HTERT RPE-1 (cell line): ENCODE measurements around the gene ASIC5.
"Not testable (repeated sequence)": the region's sequence is repeated elsewhere in the genome, so short reads cannot be mapped to it uniquely, and the experiment has no call there.

Experiments
- in situ Hi-C: fragments of 300-500 bp; cut with MboI; formaldehyde crosslinking; loops from 4 replicates; pipeline ENCODE4 v1.14.3; 2020; ENCODE audit warnings: low sequenced_read_pairs

The ASIC5 gene

GRCh38 chr4:155802190-155802959 is 63.7 kb downstream of the ASIC5 start:
- in situ Hi-C loops = no loop called here

DNA sequence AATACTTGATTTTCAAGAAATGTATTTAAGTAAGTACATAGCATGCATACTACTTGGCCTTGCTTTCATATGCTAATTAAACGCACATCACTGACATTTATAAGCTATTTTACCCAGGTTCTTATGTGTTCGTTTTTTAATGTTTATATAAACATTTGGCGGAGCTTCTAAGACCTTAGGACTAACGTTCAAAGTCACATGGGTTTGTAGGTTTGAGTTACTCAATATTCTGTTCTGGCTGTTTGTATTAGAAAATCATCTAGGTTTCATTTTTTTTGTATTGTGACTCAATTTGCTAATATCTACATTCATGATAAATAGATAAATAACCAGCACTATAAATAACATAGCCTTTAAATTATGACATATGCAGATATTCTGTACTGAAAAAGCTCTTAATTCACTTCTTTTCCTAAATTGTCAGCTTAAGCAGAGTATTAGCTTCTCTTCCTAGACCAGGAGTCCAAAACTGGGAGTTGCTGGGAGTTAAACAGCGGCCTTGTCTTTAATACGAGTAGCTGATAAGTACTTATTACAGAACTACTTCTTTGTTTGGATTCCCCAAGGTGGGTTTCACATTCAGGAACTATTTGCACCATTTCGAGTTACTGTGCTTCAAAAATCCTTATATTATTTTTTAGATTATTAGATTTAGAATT is 65.3 kb downstream of the ASIC5 start:
- in situ Hi-C loops = no loop called here

DNA sequence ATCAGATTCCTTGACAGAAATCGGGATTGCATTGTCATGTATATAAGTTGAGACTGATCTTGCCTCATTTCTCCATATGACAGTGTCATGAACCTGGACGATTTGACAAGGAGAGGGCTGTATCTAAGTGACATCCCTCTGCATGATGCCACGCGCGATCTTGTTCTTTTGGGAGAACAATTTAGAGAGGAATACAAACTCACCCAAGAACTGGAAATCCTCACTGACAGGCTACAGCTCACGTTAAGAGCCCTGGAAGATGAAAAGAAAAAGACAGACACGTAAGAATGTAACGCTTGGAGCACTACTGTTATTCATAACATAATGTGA is 66.3 kb downstream of the ASIC5 start:
- in situ Hi-C loops = no loop called here

GRCh38 chr4:155799116-155799793 is 66.8 kb downstream of the ASIC5 start:
- in situ Hi-C loops = no loop called here

- in situ Hi-C loops = not testable (repeated sequence)
Observed at GRCh38 chr4:155797581-155797980, 68.5 kb downstream of the ASIC5 start.

- in situ Hi-C loops = no loop called here
Observed at GRCh38 chr4:155795991-155796390, 70.1 kb downstream of the ASIC5 start.

DNA sequence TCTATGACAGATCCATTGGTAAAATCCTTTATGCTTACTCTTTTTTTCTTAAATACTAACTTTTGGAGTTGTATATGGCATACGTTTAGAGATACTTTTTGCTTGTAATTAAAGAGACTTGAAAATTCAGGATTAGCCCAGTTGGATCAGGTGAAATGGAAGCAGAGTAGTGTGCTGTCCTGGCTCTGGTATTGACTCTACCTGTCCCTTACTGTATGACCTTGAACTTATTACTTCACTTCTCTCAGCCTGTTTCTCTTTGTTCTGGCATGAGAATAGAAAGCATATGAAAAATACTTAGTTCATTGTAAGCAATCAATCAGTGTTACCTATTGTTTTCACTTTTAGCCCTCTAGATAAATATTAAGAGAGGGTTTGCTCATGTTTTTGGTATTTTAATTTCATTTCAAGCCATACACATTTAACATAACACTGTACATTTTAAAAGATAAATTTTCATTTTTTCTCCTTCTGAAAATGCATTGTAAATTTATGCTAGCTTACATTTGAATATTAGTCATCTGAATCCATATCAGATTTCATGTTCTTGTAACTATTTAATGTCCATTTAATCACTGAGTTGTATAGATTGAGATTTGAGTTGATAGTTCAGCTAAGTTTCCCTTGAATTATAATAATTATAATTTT is 71.4 kb downstream of the ASIC5 start:
- in situ Hi-C loops = no loop called here

- in situ Hi-C loops = no loop called here
Observed at GRCh38 chr4:155789982-155790381, 76.1 kb downstream of the ASIC5 start.

DNA sequence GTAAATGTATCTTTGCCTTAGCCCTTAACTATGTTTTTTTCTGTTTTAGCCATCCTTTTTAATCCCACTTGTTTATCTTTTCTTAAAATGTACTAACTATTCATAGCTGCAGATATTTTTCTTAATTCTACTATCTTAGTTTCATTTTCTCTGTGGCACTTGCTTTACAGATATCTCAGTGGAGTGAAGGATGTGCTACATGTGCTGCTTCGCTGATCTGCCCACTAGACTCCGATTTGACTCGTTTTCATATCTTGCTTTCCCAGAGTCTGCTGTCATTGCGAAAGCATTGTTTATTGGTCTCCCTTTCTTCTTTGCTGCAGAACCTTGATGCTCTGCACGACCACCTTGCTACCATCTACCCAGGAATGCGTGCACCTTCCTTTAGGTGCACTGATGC is 76.7 kb downstream of the ASIC5 start:
- in situ Hi-C loops = no loop called here

DNA sequence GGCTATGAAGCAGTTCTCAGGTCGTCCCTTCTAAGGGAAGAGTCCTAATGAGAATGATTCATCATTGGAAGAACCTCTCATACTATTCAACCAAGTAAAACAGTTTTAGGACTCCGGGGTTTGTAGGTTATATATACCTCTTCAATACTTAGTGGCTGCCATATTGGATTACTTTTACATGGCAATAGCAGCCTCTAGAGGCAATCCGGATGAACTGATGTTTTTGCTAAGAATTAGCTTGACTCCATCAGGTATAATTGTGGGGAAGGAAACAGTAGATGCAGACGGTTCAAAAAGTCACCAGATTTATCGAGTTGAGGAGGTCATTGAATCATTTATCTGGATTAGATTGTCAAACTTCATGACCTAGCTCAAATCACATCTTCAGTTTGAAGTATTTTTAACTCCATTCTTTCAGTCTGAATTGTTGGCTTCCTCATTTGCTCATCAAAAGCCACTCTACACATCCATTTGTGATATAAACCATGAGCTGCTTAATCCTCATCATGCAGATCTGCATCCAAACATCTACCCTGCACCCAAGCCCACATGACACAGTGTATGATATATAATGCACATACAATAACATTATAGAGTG is 78.9 kb downstream of the ASIC5 start:
- in situ Hi-C loops = no loop called here

DNA sequence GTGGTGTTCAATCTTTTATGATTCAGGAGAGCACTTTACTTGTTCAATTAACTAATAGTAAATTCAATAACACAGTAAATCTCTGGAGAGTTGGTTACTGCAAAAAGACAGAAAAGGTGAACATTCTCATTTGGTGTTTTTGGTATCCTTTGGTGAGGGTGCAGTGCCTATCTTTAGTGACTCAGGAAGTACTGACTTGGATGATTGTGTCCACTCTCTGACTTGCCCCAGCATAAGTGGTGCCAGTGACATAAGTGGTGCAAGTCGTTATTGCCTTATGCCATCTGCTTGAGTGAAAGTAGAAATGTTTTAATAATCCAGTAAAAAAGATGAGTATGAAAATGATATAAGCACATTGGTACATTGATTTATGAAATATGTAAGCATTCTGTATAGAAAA is 80.2 kb downstream of the ASIC5 start:
- in situ Hi-C loops = no loop called here

DNA sequence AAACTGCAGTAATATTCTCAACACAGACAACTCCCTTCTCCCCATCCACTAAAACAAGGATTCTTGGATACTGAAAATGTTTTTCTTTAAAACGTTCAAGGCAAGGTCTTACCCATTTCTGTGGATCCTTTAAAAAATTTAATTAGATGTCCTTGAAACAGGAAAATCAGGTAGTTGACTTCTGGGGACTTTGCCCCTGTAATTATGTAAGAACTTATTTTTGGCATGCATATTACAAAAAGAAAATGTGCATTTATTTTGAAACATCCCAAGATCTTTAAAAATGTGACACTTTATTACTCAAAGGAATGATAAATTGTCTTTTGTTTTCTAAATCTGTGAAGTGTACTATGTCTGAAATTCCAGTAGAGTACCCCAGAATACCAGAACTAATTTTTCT is 81.4 kb downstream of the ASIC5 start:
- in situ Hi-C loops = no loop called here

GRCh38 chr4:155781249-155781831 is 84.7 kb downstream of the ASIC5 start:
- in situ Hi-C loops = no loop called here

- in situ Hi-C loops = no loop called here
Observed at GRCh38 chr4:155780775-155781174, 85.3 kb downstream of the ASIC5 start.
